RPMI7951 (cell line): ENCODE data around the gene CNOT8. TPM values are rescaled to one million over a fixed set of nuclear protein-coding genes. Genes with fewer than 3 reads are reported as not detected.
A peak's percentile ranks its signal among the peaks of the same experiment; 100 is the strongest.
"Not testable (repeated sequence)": the region's sequence is repeated elsewhere in the genome, so short reads cannot be mapped to it uniquely, and the experiment has no call there.

ENCODE experiments used
- DNase-seq: peaks from one replicate; pipeline ENCODE4 v3.0.0-alpha.2; 2012; ENCODE audit warnings: low read depth
- total RNA-seq: library from RNA; depleted of rRNA; stranded (reverse); fragments of >200 nt; shearing (Covaris generic); gene quantifications from 2 replicates; pipeline ENCODE4 v1.2.3, GENCODE V29; 2014

The CNOT8 gene
- total RNA-seq, 1 experiment from 2014 or later, result 60.0 TPM

GRCh38 chr5:154835701-154836052, 22.8 kb upstream of the CNOT8 start:
- not testable (repeated sequence) for DNase-seq

- no peak for DNase-seq
These were observed 22.2 kb upstream of the CNOT8 start for GRCh38 chr5:154836225-154836624.

- DNase-seq, result no peak
These were observed 21.2 kb upstream of the CNOT8 start for GRCh38 chr5:154837009-154837901.

DNA sequence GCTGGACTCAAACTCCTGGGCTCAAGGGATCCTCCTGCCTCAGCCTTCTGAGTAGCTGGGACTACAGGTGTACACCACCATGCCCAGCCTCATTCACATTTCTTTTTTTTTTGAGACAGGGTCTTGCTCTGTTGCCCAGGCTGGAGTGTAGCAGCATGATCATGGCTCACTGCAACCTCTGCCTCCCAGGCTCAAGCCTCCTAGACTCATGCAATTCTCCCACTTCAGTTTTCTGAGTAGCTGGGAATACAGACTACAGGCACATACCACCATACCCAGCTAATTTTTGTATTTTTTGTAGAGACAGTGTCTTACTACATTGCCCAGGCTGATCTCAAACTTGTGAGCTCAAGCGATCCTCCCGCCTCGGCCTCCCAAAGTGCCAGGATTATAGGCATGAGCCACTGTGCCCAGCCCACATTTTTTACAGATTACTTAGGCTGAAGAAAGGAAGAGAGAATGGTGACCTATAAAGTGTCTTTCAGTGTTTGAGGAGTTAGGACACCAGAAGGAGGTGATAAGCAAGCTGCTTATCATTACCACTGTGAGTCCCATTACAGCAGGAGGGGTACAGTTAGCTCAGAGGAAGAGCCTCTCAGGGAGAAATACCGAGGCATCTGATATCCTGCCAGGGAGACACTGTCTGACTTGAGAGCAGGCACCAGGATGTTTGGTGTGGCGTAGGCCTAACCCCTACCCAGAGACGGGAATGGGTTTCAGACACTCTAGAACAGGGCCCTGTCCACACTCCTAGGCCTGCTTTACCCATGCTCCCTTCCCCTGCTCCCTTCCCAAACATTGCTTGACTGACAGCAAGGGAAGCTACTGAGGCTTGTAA, 17.8 kb upstream of the CNOT8 start:
- DNase-seq, result no peak

DNA sequence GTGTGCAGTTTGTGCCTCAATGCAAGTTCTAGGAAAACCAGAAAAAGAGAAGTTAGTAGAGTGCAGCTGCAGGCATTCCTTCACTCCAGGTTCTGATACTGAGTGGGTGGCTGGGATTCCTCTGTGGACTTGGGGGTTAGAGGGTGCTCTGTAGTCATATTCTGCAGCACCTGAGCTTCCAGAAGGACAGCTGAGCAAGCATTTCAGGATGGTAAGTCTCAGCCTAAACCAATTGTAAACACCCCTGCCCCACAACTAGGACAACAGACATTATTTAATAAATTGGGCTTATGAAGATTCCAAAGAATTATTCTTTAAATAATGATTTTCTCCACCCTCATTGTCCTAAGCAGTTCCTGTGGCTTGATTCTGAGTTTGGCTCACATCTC, 17.2 kb upstream of the CNOT8 start:
- no peak for DNase-seq

GRCh38 chr5:154842689-154843530, 15.5 kb upstream of the CNOT8 start:
- no peak for DNase-seq

DNA sequence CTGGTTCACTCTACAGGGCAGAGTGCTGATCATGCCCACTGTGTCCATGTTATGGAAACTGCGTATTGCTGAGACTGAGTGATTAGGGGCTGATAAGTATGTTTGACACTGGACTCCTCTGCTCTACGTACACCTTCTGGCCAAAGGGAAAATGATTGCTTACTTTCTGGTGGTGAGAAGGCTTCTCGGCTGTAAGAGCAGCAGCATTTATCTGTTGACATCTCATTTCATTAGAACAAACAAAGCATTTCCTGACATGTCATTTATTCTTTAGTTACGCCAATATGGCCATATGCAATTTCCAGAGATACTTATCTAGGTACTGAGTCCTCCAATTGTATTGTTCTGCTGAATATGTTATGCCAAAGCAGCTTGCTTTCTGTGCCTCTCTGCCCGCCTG, 13.6 kb upstream of the CNOT8 start:
- DNase-seq, result no peak

DNA sequence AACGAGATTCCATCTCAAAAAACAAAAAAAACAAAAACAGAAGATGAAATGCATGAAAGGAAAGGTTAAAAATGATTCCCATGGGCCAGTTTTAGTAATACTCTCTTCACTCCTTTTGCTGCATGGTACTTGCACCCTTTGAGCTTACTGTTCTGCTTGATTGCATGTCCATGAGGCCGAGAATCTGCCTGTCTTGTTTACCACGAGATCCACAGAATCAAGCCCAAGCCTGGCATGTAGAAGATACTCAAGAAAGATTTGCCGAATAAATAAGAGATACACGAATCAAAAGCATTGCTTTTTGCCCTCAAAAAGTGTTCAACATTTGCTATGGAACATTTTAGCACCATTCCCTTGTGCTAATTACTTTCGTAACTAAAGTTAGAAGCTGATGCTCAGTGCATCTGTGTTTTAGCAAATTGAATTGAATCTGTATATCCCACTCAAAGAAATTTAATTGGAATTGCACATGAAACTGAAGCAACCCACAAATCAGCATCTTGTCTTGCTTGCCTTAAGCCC, 9.1 kb upstream of the CNOT8 start:
- DNase-seq, result no peak

GRCh38 chr5:154849791-154850201, 8.6 kb upstream of the CNOT8 start:
- no peak for DNase-seq

DNA sequence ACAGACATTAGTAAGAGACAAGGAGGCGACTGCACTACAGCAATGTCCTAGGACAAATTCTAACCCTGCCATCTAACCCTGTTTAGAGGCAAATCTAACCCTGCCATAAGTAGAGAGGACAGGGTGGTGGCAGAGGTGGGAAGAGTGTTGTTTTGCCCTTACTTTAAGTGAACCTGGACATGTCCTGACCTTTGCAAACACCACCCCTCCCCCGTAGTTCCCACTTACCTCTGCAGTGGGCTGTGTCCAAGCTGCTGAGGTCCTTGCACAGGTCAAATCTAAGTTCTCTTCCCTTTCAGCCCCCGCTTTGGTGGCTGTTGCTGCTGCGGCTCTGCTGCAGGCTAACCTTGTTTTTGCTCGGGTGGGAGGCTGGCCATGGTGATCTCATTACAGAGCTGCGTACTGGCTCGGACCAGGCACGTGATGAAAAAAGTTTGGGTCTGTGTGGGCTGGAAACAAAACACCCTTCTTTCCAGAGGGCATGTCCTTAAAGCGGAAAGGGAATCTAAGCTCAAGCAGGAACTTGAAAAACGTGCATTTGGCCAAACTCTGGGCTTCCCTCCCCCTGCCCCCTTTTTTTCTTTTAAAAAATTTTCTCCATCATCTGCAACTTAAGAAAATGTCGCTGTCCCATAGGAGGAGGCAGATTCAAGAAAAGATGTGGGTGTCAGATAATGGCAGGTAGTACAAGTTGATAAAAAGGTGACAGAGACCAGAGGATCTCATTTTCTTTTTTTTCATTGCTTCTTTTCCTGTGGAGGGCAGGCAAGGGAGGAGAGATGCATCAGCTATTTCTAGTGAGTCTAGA, 8.0 kb upstream of the CNOT8 start, which contains the start of gene FAXDC2:
TSS of gene FAXDC2 (minus strand) at position 349 of the 808 bp plus-strand sequence. CDS start 12,425 bp downstream, outside the sequence.
- peak; percentile 80 for DNase-seq

GRCh38 chr5:154851351-154851750, 7.1 kb upstream of the CNOT8 start:
- no peak for DNase-seq

DNA sequence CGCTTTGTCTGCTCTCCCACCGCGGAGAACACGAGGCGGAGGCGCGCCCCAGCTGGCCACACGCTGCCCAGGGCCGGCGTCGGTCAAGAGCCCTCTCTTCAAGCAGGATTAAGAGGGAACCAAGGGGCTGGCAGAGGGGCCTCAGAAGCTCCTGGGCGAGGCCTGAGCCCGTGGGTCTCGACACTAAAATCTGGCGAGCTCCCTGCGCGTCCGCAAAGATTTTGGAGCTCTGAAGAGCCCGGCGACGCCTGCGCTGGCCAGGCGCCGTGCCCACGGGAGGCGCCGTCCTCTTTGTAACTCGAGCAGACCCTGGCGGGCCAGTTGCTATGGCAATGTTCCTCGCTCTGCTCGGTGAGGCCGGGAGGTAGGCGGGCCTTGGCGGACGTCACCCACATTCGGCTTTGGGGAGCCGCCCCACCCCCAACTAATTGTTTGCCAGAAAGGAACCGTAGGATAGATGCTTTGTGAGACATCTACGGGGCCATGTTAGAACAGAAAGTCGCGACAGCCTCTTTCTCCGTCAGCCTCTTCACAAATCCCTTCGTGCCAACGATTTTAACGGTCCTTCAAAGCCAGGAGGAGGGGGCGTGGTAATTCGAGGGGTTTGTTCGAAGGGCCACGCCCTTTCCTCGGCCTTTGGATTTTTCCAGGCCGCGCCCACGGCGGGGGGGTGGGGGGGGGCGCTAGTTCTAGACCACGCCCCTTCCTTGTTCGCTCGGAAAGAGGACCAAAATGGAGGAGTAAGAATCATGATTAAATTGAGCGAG, 714 bp upstream of the CNOT8 start:
- DNase-seq, result peak; percentile 95

GRCh38 chr5:154858972-154859871, 795 bp downstream of the CNOT8 start:
- no peak for DNase-seq

- DNase-seq, result peak; percentile 24
These were observed 1.7 kb downstream of the CNOT8 start for GRCh38 chr5:154860123-154860522.

DNA sequence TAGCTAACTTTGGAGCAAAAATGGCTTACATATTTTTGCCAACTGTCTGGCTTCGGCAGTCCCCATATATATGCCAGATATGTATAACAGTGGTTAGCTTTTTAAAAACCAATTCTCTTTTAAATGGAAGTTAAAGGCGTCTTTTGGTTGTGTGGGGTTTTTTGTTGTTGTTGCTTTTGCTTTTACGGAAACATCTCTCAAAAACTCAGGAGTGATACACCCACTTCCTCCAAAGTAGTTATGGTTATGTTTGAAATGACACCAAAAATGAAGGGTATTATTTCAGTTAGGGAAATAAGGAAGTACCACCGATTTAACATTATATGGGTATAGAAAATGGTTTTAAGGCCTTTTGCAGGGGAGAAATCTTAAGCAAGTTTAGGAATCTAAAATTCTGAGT, 2.3 kb downstream of the CNOT8 start:
- DNase-seq, result no peak

- DNase-seq, result no peak
These were observed 3.5 kb downstream of the CNOT8 start for GRCh38 chr5:154861946-154862345.

- no peak for DNase-seq
These were observed 4.3 kb downstream of the CNOT8 start for GRCh38 chr5:154862766-154863165.

GRCh38 chr5:154863291-154864080, 5.1 kb downstream of the CNOT8 start:
- DNase-seq, result no peak
